GM12878 (cell line): Measurements from ENCODE around the gene KRT82. TPM values are rescaled to one million over a fixed set of nuclear protein-coding genes. Genes with fewer than 3 reads are reported as not detected.

Source experiments
- ATAC-seq: fragments of 200-7000 bp; cut with Tn5 transposase; 3 replicates; pipeline ENCODE4 v1.9.1; 2020; ENCODE audit warnings: mild to moderate bottlenecking, moderate library complexity
- BruUV-seq: library from RNA; stranded (reverse); fragments of 400-500 nt; replicated peaks from 2 replicates; lab custom pipeline; 2021; lab: Mats Ljungman, UMichigan
- CTCF ChIA-PET: fragments of 300-600 bp; sonication (Branson Sonifier 250); formaldehyde crosslinking; extraction: SDS; loops from one replicate; lab custom pipeline; 2021; ENCODE audit warnings: inconsistent platforms; lab: Yijun Ruan, JAX
- POLR2A ChIA-PET: fragments of 350-600 bp; formaldehyde crosslinking; extraction: SDS; loops from one replicate; lab custom pipeline; 2021; ENCODE audit warnings: inconsistent platforms; lab: Charles Lee
- RAD21 ChIA-PET: fragments of 300-600 bp; sonication (Branson Sonifier 250); formaldehyde crosslinking; loops from one replicate; lab custom pipeline; 2023; ENCODE audit warnings: antibody characterized with exemption; ENCODE audit not compliant: unreplicated experiment; lab: Charles Lee
- SMC1A ChIA-PET: fragments of 300-600 bp; sonication (Branson Sonifier 250); formaldehyde crosslinking; loops from one replicate; lab custom pipeline; 2023; ENCODE audit not compliant: unreplicated experiment, uncharacterized antibody; lab: Charles Lee
- DNase-seq: peaks from one replicate; pipeline ENCODE4 v3.0.0-alpha.2; 2011; ENCODE audit warnings: low read depth, low spot score
- FAIRE-seq: peaks from 3 replicates; lab custom pipeline; 2011; peaks lifted over from hg19 to GRCh38; lab: Jason Lieb, UNC
- H2AFZ ChIP-seq: 2 replicates; pipeline ENCODE4 v1.6.0; 2011; ENCODE audit warnings: low read depth, low read length, control low read depth; ENCODE audit not compliant: control insufficient read depth
- H3K27ac ChIP-seq: 2 replicates; pipeline ENCODE4 v1.5.1; 2011; ENCODE audit warnings: control low read depth; ENCODE audit not compliant: control insufficient read depth, insufficient read depth
- H3K27me3 ChIP-seq, 2 experiments: replicated peaks in 1 of 2; 2 replicates each; pipeline versions ENCODE4 v1.6.0 to v1.6.1; 2011; ENCODE audit warnings: low read length in 1 of 2; ENCODE audit not compliant: control insufficient read depth in 2 of 2, insufficient read depth in 2 of 2
- H3K36me3 ChIP-seq, 2 experiments: 2 replicates each; pipeline ENCODE4 v1.5.1; 2011; ENCODE audit warnings: low read length in 1 of 2; ENCODE audit not compliant: control insufficient read depth in 2 of 2, insufficient read depth in 2 of 2
- H3K4me1 ChIP-seq: 2 replicates; pipeline ENCODE4 v1.6.1; 2011; ENCODE audit warnings: mild to moderate bottlenecking, low read length, moderate library complexity, mixed read lengths; ENCODE audit not compliant: control insufficient read depth, insufficient read depth
- H3K4me2 ChIP-seq: 2 replicates; pipeline ENCODE4 v1.6.0; 2011; ENCODE audit warnings: control low read depth; ENCODE audit not compliant: control insufficient read depth, insufficient read depth
- H3K4me3 ChIP-seq: fragments of 200-600 bp; sonication (generic); 2 replicates; pipeline ENCODE4 v1.5.1; 2016
- H3K79me2 ChIP-seq: 2 replicates; pipeline ENCODE4 v1.6.0; 2011; ENCODE audit warnings: low read length; ENCODE audit not compliant: control insufficient read depth, insufficient read depth
- H3K9ac ChIP-seq: 2 replicates; pipeline ENCODE4 v1.8.0; 2011; ENCODE audit warnings: low read length, control low read depth, mixed read lengths; ENCODE audit not compliant: control insufficient read depth, insufficient read depth
- H3K9me3 ChIP-seq: replicated peaks from 3 replicates; pipeline ENCODE4 v1.5.1; 2011; ENCODE audit warnings: mild to moderate bottlenecking, low read length; ENCODE audit not compliant: control insufficient read depth, insufficient read depth
- H4K20me1 ChIP-seq: 2 replicates; pipeline ENCODE4 v1.6.0; 2011; ENCODE audit not compliant: control insufficient read depth, insufficient read depth
- BHLHE40 ChIP-seq, 2 experiments: fragments of 450-650 bp in 1 of 2; IDR thresholded peaks; 2 replicates each; pipeline ENCODE4 v1.6.1; 2011 to 2017; ENCODE audit warnings: low read depth in 2 of 2, borderline replicate concordance in 1 of 2, improper control_type of control experiment in 1 of 2, low read length in 1 of 2, mild to moderate bottlenecking in 1 of 2
- DPF2 ChIP-seq: fragments of 450-650 bp; IDR thresholded peaks from 2 replicates; pipeline ENCODE4 v1.6.1; 2017; ENCODE audit warnings: mild to moderate bottlenecking
- KAT2A ChIP-seq: conservative IDR thresholded peaks from 2 replicates; pipeline ENCODE4 v1.6.1; 2011; ENCODE audit warnings: low read depth, low read length; ENCODE audit not compliant: control insufficient read depth
- LARP7 ChIP-seq: fragments of 450-650 bp; IDR thresholded peaks from 2 replicates; pipeline ENCODE4 v1.6.1; 2017; ENCODE audit warnings: mild to moderate bottlenecking
- MYC ChIP-seq: IDR thresholded peaks from 2 replicates; pipeline ENCODE4 v1.6.1; 2011; ENCODE audit warnings: mild to moderate bottlenecking, low read length, moderate library complexity, inconsistent platforms; ENCODE audit not compliant: insufficient read depth, insufficient replicate concordance, insufficient read length, severe bottlenecking
- ZBED1 ChIP-seq: IDR thresholded peaks from 2 replicates; pipeline ENCODE4 v1.6.1; 2016; ENCODE audit warnings: borderline replicate concordance
- WGBS: methylation state at CpG from one replicate; pipeline ENCODE4 v1.1.6; 2016; ENCODE audit warnings: low lambda C conversion rate; ENCODE audit not compliant: insufficient replicate concordance, insufficient coverage; ENCODE audit errors: missing lambda C conversion rate; 5-methylcytosine and 5-hydroxymethylcytosine counted together
- in situ Hi-C: fragments of 300-500 bp; cut with MboI; formaldehyde crosslinking; loops from 9 replicates; pipeline ENCODE4 v1.14.3; 2018; ENCODE audit warnings: mixed read lengths
- intact Hi-C: fragments of 100-400 bp; cut with micrococcal nuclease; formaldehyde crosslinking; loops from one replicate; pipeline ENCODE4 v1.14.2; 2022; ENCODE audit not compliant: unreplicated experiment
- polyA plus RNA-seq, 11 experiments: library from polyadenylated mRNA; depleted of rRNA in 4 of 11; unstranded in 6 of 11; stranded (reverse) in 5 of 11; fragments of >200 nt; fragmentation: Nextera tagmentation in 4 of 11; fragmentation: Illumina TruSeq in 1 of 11; extraction: Ambion mirVana in 4 of 11; extraction: Trizol in 1 of 11; gene quantifications; 1 replicate in 1 of 11; 2 replicates in 10 of 11; pipeline versions ENCODE4 v1.2.1 to v1.2.3, GENCODE V29; 2011 to 2016; ENCODE audit warnings: inconsistent platforms in 2 of 11, missing spikeins in 2 of 11, low read depth in 1 of 11
- total RNA-seq, 4 experiments: library from RNA; depleted of rRNA in 3 of 4; stranded (reverse); fragments of >200 nt in 3 of 4; fragmentation: Illumina TruSeq in 1 of 4; extraction: Trizol in 1 of 4; gene quantifications; 2 replicates each; pipeline versions ENCODE4 v1.2.1 to v1.2.3, GENCODE V29; 2013 to 2021
- TF ChIP-seq, protein P1 (sequence below): fragments of 450-650 bp; IDR thresholded peaks from 2 replicates; pipeline ENCODE4 v1.6.1; 2017; ENCODE audit warnings: borderline replicate concordance
- TF ChIP-seq, protein P2 (sequence below): IDR thresholded peaks from 2 replicates; pipeline ENCODE4 v1.6.1; 2011; ENCODE audit warnings: borderline replicate concordance, low read depth, mild to moderate bottlenecking, moderate library complexity, mixed read lengths, low read length; ENCODE audit not compliant: insufficient read depth; ENCODE audit errors: extremely low read length
- TF ChIP-seq, protein P3 (sequence below): fragments of 450-650 bp; IDR thresholded peaks from 2 replicates; pipeline ENCODE4 v1.6.1; 2016; ENCODE audit warnings: mild to moderate bottlenecking, moderate library complexity, borderline replicate concordance

The KRT82 gene
- total and polyA plus RNA-seq, 10 of the 15 experiments (the other 5 are each of a cell fraction or from before 2014, with no cell fraction given), result not detected

DNA sequence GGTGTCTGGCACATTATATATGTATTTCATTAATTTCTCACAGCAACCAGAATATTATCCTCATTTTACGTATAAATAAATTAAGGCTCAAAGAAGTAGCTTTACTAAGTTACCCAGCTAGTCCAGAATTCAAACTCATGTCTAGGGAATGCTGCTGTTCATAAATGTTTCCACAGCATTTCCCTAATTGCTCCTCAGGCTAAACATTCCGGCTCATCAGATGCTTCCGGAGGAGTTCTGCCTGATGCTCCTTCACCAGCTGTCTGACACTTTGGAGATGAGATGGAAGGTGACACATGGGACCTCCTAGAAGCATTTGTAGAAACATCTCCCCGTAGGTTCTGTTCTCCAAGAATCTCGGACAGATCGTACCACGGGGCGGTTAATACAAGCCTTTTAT lies 51.0 kb downstream of the KRT82 start:
- WGBS, result 70% methylated on average over 8 of the region's 8 CpGs
- H3K79me2 ChIP-seq, result no peaks in the 10 kb centered on the region
- ChIA-PET POLR2A (interaction anchor here (0.6 kb wide), 1 partner anchor 1316 kb away, joined by 6 read pairs; no protein-coding TSS in a partner anchor), SMC1A (no interaction called here), CTCF (interaction anchor here (1.3 kb wide), 1 partner anchor 9 kb away, joined by 4 read pairs; no protein-coding TSS in a partner anchor), RAD21 (no interaction called here)
- H3K4me3 ChIP-seq, result no peak overlapping the region
- in situ Hi-C loops, result no loop called here
- DNase-seq (no peak), FAIRE-seq (no peak), ATAC-seq (no peak)
- TF ChIP-seq DPF2, result no peak
- no peak for TF ChIP-seq MYC
- H3K9ac ChIP-seq, result no peak overlapping the region
- peaks cover 0 to 3% of the 10 kb centered on the region in 2 experiments; a peak in 1 of 4 replicates for H3K27me3 ChIP-seq
- no peaks in the 10 kb centered on the region for H4K20me1 ChIP-seq
- no TSS peak for BruUV-seq
- intact Hi-C loops, result no loop called here
- H2AFZ ChIP-seq, result no peak overlapping the region
- H3K9me3 ChIP-seq, result no peaks in the 10 kb centered on the region
- no peak overlapping the region for H3K27ac ChIP-seq
- H3K4me2 ChIP-seq, result no peak overlapping the region
- no peaks in the 10 kb centered on the region for H3K36me3 ChIP-seq
- H3K4me1 ChIP-seq, result peaks cover 12% of the 10 kb centered on the region

DNA sequence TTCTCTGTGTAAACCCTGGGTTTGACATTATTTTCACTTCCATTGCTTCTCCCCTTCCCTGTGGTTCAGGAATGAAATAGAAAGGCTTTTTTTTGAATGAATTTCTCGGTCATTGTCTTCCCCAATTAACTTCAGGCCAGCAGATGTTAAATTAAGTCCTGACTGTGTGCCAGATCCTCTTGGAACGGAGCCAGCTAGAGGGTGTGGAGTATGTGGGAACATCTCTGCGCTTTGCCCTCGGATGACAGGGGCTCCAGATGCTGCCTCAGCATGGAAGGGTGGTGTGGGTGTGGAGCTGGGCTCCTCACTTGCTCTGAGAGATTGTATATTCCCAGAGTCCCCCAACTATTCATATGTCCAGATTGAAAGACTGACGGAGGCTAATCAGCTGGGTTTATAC lies 51.9 kb downstream of the KRT82 start:
- CTCF ChIA-PET, result no interaction called here
- POLR2A ChIA-PET, result no interaction called here
- TF ChIP-seq ZBED1 (no peak), KAT2A (no peak), LARP7 (no peak), BHLHE40 (IDR thresholded peaks at IDR 0.05; ENCODE audit: borderline replicate concordance in 1 of 2, low read depth in 2 of 2, low read length in 1 of 2) (no peak)
- TF ChIP-seq, protein P1, sequence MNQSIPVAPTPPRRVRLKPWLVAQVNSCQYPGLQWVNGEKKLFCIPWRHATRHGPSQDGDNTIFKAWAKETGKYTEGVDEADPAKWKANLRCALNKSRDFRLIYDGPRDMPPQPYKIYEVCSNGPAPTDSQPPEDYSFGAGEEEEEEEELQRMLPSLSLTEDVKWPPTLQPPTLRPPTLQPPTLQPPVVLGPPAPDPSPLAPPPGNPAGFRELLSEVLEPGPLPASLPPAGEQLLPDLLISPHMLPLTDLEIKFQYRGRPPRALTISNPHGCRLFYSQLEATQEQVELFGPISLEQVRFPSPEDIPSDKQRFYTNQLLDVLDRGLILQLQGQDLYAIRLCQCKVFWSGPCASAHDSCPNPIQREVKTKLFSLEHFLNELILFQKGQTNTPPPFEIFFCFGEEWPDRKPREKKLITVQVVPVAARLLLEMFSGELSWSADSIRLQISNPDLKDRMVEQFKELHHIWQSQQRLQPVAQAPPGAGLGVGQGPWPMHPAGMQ, result no peak
- TF ChIP-seq, protein P2, sequence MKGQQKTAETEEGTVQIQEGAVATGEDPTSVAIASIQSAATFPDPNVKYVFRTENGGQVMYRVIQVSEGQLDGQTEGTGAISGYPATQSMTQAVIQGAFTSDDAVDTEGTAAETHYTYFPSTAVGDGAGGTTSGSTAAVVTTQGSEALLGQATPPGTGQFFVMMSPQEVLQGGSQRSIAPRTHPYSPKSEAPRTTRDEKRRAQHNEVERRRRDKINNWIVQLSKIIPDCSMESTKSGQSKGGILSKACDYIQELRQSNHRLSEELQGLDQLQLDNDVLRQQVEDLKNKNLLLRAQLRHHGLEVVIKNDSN, result no peak
- TF ChIP-seq, protein P3, sequence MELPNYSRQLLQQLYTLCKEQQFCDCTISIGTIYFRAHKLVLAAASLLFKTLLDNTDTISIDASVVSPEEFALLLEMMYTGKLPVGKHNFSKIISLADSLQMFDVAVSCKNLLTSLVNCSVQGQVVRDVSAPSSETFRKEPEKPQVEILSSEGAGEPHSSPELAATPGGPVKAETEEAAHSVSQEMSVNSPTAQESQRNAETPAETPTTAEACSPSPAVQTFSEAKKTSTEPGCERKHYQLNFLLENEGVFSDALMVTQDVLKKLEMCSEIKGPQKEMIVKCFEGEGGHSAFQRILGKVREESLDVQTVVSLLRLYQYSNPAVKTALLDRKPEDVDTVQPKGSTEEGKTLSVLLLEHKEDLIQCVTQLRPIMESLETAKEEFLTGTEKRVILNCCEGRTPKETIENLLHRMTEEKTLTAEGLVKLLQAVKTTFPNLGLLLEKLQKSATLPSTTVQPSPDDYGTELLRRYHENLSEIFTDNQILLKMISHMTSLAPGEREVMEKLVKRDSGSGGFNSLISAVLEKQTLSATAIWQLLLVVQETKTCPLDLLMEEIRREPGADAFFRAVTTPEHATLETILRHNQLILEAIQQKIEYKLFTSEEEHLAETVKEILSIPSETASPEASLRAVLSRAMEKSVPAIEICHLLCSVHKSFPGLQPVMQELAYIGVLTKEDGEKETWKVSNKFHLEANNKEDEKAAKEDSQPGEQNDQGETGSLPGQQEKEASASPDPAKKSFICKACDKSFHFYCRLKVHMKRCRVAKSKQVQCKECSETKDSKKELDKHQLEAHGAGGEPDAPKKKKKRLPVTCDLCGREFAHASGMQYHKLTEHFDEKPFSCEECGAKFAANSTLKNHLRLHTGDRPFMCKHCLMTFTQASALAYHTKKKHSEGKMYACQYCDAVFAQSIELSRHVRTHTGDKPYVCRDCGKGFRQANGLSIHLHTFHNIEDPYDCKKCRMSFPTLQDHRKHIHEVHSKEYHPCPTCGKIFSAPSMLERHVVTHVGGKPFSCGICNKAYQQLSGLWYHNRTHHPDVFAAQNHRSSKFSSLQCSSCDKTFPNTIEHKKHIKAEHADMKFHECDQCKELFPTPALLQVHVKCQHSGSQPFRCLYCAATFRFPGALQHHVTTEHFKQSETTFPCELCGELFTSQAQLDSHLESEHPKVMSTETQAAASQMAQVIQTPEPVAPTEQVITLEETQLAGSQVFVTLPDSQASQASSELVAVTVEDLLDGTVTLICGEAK, result no peak

More for the DNA sequence above, 51.9 kb downstream of the KRT82 start:
- peaks cover 12% of the 10 kb centered on the region for H3K4me1 ChIP-seq
- in situ Hi-C loops, result no loop called here
- H3K9ac ChIP-seq, result no peak overlapping the region
- BruUV-seq, result no TSS peak
- no peaks in the 10 kb centered on the region for H3K79me2 ChIP-seq
- H3K27me3 ChIP-seq, result peaks cover 0 to 3% of the 10 kb centered on the region in 2 experiments; a peak in 1 of 4 replicates
- H3K27ac ChIP-seq, result no peak overlapping the region
- H3K36me3 ChIP-seq, result no peaks in the 10 kb centered on the region
- no peak overlapping the region for H3K4me3 ChIP-seq
- H4K20me1 ChIP-seq, result no peaks in the 10 kb centered on the region
- H2AFZ ChIP-seq, result no peak overlapping the region
- FAIRE-seq, result no peak
- 12% methylated on average over 5 of the region's 5 CpGs for WGBS
- ChIA-PET SMC1A (no interaction called here), RAD21 (no interaction called here)
- no peak overlapping the region for H3K4me2 ChIP-seq
- no peak for DNase-seq
- no peaks in the 10 kb centered on the region for H3K9me3 ChIP-seq
- intact Hi-C loops, result no loop called here
- ATAC-seq, result no peak
